ENCODE measurements around the gene PLPPR1. TPM values are rescaled to one million over a fixed set of nuclear protein-coding genes. Genes with fewer than 3 reads are reported as not detected.

The PLPPR1 gene
- under 1 TPM; 0.46 to 0.73 TPM for total RNA-seq
- long read RNA-seq = 0 reads

DNA sequence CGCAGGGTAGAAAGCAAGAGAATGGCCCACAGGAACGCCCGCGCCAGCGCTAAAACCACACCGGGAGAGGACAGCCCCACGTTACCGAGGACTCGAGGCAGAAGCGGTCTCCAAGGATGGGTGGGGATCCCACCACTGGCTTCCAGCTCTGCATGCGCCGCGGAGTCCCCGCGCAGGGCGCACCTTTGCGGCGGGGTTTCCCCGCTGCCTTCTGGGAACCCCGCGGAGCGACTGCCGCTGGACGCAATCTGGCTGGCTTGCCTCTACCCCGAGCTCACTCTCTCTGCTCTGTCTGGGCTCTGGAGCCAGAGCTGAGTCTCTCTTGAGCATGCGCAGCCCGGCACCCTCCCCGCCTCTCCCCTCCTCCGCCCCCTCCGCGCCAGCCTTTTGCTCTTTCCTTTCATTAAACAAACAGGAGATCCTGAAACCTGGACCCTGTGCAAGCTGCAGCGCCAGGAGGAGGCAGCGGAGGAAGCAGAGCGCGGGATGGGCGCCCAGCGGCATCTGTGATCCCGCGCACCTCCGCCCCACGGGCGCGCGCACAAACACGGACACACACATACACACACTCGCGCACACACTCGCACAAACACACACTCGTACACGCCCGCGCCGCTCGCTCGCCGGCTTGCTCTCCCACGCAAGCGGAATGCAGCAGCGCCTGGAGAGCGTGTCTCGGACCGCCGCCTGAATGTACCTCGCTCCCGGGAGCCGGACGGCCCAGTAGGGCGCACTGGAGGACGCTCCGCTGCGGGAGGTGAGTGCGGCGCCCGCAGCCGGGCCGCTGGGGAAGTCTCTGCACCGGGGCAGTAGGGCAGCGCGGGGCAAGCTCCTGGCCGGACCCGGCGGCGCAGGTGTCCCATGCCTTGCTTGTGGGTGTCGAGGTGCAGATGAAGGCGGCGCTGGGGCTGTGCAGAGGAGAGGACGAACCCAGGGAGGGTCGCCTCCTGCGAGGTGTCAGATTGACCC, at the start of gene PLPPR1:
Gene PLPPR1 (plus strand): TSS at position 382 of the 969 bp plus-strand sequence.
- DNase-seq (peak; percentile 65 to 71), ATAC-seq (peak; percentile 89)
- intact Hi-C loops (cut with DNase I, micrococcal nuclease) = no loop called here

DNA sequence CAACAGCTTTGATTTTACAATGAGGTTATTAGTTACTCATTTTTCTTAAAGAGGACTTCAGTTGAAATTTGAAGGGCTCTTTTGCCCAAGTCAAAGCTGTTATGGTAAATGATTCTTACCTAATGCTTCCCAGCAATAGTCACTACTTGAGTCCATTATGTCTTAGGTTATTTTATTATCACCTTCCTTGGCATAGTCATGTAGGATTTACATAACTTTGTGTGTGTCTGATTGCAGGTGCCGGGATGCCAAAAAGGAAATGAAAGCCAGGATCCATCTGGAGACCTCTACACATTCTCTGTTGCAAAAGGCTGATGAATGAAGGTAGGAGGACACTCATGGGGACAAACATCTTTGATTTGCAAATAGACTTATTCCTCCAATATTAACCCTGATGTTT, 38.8 kb upstream of the PLPPR1 start:
- DNase-seq (no peak), ATAC-seq (no peak)
- intact Hi-C loops (cut with DNase I, micrococcal nuclease) = no loop called here

GRCh38 chr9:100990605-100991381, 37.7 kb upstream of the PLPPR1 start:
- DNase-seq (no peak), ATAC-seq (no peak)
- intact Hi-C loops (cut with DNase I, micrococcal nuclease) = no loop called here

GRCh38 chr9:100992632-100993031, 35.9 kb upstream of the PLPPR1 start:
- intact Hi-C loops (cut with DNase I, micrococcal nuclease) = no loop called here
- DNase-seq (no peak), ATAC-seq (no peak)

DNA sequence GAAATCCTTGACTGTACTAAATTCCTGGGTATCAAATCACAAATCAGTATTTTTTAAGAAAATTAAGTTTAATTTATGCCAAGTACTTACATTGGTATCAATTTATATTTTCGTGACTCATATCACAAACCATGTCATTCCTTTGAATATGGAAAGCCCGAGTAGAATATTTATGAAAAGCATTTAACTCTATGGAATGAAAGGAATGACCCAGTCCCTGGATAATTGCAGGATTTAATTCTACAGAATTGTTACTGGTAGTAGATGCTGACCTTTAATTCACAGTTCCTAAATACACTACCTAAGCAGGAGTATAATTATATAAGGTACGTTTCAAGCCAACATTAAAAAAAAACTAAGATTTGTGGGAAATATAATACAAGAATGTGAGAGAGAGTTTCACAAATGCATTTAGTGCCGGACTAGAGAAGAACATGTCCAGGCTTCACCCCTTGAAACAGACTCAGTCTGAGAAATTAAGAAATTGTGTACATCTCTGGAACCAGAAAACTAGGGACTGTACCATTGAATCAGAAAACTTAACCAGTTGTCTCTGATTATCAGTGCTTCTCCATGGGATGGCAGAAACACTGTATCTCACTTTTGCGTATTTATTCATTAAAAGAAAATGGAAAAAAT, 28.5 kb upstream of the PLPPR1 start:
- intact Hi-C loops (cut with DNase I, micrococcal nuclease) = no loop called here
- ATAC-seq (no peak), DNase-seq (no peak)

DNA sequence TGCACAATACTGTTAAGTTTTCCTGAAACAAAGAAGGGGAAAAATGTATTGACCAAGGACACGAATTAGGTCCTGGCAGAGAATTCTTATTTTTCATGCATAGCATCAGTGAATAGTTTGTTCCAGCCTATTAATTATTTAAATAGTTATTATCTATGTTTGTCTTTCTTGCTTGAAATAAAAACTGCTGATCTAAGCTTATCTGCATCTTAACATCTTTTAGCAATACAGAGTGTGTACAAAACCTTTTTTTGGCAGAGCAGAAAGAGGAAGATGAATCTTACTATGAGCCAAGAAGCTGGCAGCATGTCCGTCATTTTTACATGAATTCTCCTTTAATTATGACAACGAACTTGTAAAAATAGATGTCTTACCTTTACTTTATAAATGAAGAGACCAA, 23.3 kb upstream of the PLPPR1 start:
- DNase-seq (no peak), ATAC-seq (no peak)
- intact Hi-C loops (cut with DNase I, micrococcal nuclease) = no loop called here

GRCh38 chr9:101014566-101014965, 14.0 kb upstream of the PLPPR1 start:
- ATAC-seq (no peak), DNase-seq (no peak)
- intact Hi-C loops (cut with DNase I, micrococcal nuclease) = no loop called here

DNA sequence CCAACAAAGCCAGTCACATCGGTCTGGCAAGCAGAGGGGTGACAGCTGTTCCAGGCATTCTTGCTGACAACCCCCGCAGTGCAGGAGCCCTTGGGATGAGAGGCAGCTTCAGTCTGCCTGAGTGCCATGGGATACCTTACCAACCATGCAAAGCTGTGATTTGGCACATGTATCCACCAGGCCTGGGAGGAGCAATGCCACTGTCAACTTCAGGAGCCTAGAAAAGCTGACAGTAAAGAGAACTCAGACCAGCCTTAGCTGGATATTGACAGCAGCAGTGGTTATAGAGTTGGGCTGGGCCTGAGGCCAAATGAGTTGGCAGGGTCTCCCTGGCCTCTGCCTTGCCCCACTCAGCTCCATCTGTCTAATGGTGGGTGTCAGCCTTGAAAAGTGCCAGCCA, 10.1 kb upstream of the PLPPR1 start:
- intact Hi-C loops (cut with DNase I, micrococcal nuclease) = no loop called here
- no peak for DNase-seq
- no peak for ATAC-seq

DNA sequence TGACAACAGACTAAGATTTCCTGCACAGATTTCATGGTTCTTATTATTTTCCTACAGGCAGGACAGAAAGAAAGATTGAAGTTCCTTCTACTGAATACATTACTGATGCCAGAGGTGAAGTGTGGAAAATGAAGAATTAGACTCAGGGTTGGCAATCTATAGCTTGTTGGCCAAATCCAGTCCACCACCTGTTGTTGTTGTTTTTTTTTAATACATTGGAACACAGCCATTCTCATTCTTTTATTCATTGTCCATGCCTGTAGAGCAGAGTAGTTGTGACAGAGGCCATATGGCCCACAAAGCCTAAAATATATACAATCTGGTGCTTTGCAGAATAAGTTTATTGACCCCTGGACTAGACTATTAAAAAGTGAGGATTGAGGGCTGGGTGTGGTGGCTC, 5.8 kb upstream of the PLPPR1 start:
- ATAC-seq (no peak), DNase-seq (no peak)
- intact Hi-C loops (cut with DNase I, micrococcal nuclease) = no loop called here

- no peak for ATAC-seq
Observed at GRCh38 chr9:101025940-101026339, 2.6 kb upstream of the PLPPR1 start.

DNA sequence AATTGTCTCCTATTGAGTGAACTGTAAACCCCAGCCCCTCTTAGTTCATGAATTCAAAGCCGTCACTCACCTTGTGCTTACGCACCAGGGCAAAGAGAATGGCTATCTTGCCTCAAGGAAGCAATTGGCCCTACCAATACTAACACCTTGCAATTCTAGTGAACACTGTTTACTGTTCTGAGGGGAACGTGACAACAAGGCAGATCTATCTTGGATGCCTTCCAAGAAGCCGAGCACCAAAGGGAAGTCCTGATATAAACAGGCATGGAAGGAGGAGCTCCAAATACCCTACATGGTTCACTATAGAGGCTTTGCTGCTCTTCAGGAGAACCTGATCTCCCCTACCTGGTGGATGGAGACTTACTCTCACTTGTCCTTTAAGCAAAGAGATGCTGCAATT, 1.7 kb upstream of the PLPPR1 start:
- ATAC-seq (peak; percentile 69), DNase-seq (peak; percentile 13 to 29)
- intact Hi-C loops (cut with DNase I, micrococcal nuclease) = no loop called here

More at GRCh38 chr9:101025940-101026339, 2.6 kb upstream of the PLPPR1 start:
- intact Hi-C loops (cut with DNase I, micrococcal nuclease) = no loop called here
- DNase-seq = no peak

DNA sequence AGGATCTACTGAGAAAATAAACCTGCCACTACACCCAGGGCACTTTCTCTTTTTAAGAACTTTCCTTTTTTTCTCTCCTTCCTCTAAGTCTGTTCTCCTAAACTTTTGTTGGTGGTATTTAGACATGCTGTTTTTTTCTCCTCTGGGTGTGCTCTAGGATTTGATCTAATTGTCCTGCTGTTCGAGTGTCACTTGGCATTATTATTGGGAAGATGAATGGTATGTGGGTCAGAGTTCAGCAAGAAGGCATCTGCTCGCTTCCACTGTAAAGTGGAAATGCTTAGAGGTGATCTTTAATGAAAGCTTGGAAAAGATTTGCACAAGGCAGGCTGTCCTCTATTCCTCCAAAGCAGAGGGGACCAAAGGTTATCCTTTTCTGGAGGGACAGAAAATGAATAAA, 1.3 kb upstream of the PLPPR1 start:
- DNase-seq (no peak), ATAC-seq (no peak)
- intact Hi-C loops (cut with DNase I, micrococcal nuclease) = no loop called here

GRCh38 chr9:101027733-101028345, 688 bp upstream of the PLPPR1 start:
- DNase-seq (no peak), ATAC-seq (no peak)
- intact Hi-C loops (cut with DNase I, micrococcal nuclease) = no loop called here

DNA sequence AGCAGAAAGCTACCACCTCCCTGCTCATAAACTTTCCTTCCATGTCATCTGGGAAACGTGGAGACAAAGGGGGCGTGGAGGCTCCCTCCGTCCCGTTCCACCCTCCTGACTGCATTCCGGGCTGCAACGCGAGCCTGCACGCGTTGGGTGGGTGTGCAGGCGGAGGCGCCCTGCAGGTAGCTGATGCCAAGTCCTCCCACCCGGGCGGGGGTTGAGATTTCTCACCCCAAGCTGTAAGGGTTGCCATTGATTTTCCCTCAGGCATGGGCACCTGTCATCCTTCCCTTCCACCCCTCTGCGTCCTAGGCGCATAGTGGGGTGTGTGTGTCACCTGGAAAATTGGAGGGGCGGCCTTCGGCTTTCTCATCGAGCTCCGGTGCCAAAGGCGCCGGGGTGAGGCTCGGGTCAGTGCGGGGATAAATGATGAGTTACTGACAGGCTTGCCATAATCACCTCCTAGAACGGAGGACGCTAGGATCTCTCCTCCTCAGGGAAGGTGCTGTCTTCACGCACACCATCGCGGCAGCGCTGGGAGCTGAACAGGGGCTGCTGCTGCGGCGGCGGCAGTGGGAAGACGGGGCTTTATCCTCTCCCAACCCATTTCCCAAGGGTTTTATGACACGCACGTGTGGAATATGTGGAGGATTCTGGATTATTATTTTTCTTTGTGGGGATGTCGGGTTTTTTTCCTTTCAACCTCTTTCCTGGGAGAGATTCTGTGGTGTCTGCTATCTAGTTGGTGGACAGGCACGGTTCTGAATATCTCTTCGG, 973 bp downstream of the PLPPR1 start:
- ATAC-seq = peak; percentile 6
- peak in 1 of 2 donors; percentile 4 for DNase-seq

GRCh38 chr9:101030086-101030391, 1.5 kb downstream of the PLPPR1 start:
- intact Hi-C loops (cut with DNase I, micrococcal nuclease) = no loop called here
- DNase-seq = no peak
- no peak for ATAC-seq

More for the DNA sequence above, 973 bp downstream of the PLPPR1 start:
- intact Hi-C loops (cut with DNase I, micrococcal nuclease) = no loop called here

DNA sequence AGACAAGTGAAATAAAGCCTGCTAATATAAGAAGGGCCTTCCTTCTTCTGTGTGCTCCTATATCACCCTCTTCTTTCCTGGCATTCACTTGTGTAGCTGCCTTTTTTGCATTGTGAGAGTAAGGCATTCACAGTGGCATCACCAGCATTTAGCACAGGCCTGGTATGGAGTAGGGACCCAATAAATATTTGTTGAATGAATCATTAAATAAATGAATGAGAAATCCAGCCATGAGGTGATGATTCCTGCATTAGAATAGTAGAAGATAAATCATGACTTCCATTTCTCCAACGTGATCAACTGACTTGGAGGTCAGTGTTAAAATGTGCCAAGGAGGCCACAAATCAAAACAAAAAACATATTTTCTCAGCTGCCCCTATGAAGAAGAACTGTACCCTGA, 3.9 kb downstream of the PLPPR1 start:
- DNase-seq (no peak), ATAC-seq (no peak)
- intact Hi-C loops (cut with DNase I, micrococcal nuclease) = no loop called here

- DNase-seq (no peak), ATAC-seq (no peak)
Observed at GRCh38 chr9:101034222-101034621, 5.7 kb downstream of the PLPPR1 start.

DNA sequence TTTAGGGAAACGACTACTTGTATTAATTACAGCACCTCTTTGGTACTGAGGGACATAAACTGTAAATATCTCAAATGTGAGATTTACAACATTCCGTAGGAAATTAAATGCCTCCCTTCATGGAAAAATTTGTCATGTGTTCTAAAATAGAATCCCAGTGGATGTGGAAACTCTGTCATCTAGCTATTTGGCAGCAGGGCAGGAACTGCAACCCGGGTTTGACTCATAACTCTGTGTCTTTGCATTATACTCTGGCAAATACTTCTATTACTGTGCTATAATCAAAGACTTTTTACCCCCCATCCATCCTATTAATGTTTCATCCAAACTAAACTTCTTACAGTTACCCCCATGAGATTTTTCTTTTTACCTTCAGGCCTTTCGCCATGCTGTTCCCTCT, 6.6 kb downstream of the PLPPR1 start:
- no peak for ATAC-seq
- intact Hi-C loops (cut with DNase I, micrococcal nuclease) = no loop called here
- no peak for DNase-seq

More at GRCh38 chr9:101034222-101034621, 5.7 kb downstream of the PLPPR1 start:
- intact Hi-C loops (cut with DNase I, micrococcal nuclease) = no loop called here
